Measurements from ENCODE around the gene TMEM200A. TPM values are rescaled to one million over a fixed set of nuclear protein-coding genes. Genes with fewer than 3 reads are reported as not detected.

Gene TMEM200A
- total and polyA plus RNA-seq, 2 donors (not counting 3 experiments of a cell fraction or from before 2014, with no cell fraction given) = 0.58 to 0.75 TPM

DNA sequence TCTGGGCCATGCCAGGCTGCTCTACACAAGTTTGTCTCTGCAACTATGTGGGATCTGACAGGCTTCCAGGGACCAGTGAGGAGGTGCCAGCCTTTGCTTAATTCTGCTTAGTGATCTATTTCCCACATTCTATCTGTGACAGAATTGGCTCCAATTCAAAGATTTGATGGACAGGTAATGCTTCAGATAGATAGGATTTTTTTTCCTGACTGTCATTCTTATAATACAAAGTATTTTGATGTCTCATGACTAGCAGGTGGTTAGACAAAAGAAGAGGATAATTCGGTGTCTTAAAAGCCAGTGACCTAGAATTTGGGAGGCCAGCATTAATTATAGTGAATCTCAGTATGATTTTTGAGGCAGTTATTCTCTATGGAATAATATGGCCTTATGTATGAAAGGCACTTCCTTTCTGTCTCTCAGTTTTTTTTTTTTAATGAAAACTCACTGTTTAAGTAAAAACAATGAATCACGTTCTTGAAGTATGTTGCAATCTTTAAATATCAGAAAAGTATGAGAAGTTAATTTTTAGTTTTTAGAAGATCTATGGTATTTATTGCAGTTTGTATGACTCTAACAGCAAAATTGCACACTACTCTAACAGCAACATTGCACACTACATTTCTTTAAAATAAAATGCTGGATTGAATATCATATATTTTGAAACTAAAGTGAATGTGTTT lies 43.7 kb downstream of the TMEM200A start:
- Histone ChIP-seq H3K4me3 (replicated peaks in 1 of 3; ENCODE audit: insufficient read depth in 1 of 3, low read depth in 1 of 3, low read length in 3 of 3) (no peak overlapping the region), H2AFZ (ENCODE audit: low read depth, low read length) (no peak overlapping the region), H3K9me1 (replicated peaks; ENCODE audit: control insufficient read depth, extremely low read depth, insufficient read depth, low read length) (no peaks in the 10 kb centered on the region), H3K27me3 (ENCODE audit: control insufficient read depth in 2 of 2, insufficient read depth in 2 of 2, low read length in 2 of 2) (no peaks in the 10 kb centered on the region), H3K27ac (ENCODE audit: insufficient read depth, low read depth, low read length) (no peak overlapping the region), H3K9ac (replicated peaks; ENCODE audit: extremely low read depth, insufficient read depth, low read length) (no peak overlapping the region), H3K4me2 (ENCODE audit: insufficient read depth, low read length) (no peak overlapping the region), H3K36me3 (ENCODE audit: control insufficient read depth in 2 of 2, extremely low read depth in 1 of 2, insufficient read depth in 2 of 2, low read length in 2 of 2) (no peaks in the 10 kb centered on the region), H3K79me2 (ENCODE audit: control insufficient read depth, insufficient read depth, low read length) (no peaks in the 10 kb centered on the region), H4K20me1 (replicated peaks; ENCODE audit: control insufficient read depth, extremely low read depth, insufficient read depth, low read length) (no peaks in the 10 kb centered on the region), H3K4me1 (ENCODE audit: control insufficient read depth, extremely low read depth, insufficient read depth, low read length) (no peaks in the 10 kb centered on the region), H3K9me3 (replicated peaks; ENCODE audit: control insufficient read depth, insufficient read depth, low read length) (no peaks in the 10 kb centered on the region)
- CTCF ChIA-PET = no interaction called here
- dilution Hi-C loops (cut with MboI; ENCODE audit: extremely low pct_ligation_motif_present, low sequenced_read_pairs) (no loop called here), intact Hi-C loops (cut with micrococcal nuclease) (no loop called here)
- FAIRE-seq = no peak
- TF ChIP-seq MYC (IDR thresholded peaks at IDR 0.05; ENCODE audit: low read depth, low read length) (no peak), FOS (IDR thresholded peaks at IDR 0.05; ENCODE audit: borderline replicate concordance, insufficient read depth, low read length) (no peak), EZH2 (IDR thresholded peaks at IDR 0.05; ENCODE audit: borderline replicate concordance, low read depth, low read length, severe bottlenecking) (no peak), CTCF (IDR thresholded peaks at IDR 0.05; ENCODE audit: extremely low read depth in 1 of 2, insufficient read depth in 1 of 2, low read depth in 1 of 2, low read length in 2 of 2) (no peak), POLR2A (IDR thresholded peaks at IDR 0.05; ENCODE audit: low read depth, low read length) (no peak), JUN (IDR thresholded peaks at IDR 0.05; ENCODE audit: borderline replicate concordance, insufficient read depth, insufficient read length, low read depth) (no peak)
- POLR2A ChIA-PET = no interaction called here
- no peak for DNase-seq (ENCODE audit: low read depth, low spot score)
- no TSS peak for BruUV-seq (replicated peaks)

All from endothelial cell of umbilical vein (primary cell).